PFSK-1 (cell line): Measurements from ENCODE around the gene CACNB2.

Experiments used
- FOXP2 ChIP-seq: optimal IDR thresholded peaks from 2 replicates; pipeline ENCODE3; 2011; ENCODE audit warnings: borderline replicate concordance, control low read depth, inconsistent platforms; ENCODE audit not compliant: insufficient read depth; ENCODE audit errors: extremely low read length, extremely low read depth
- POLR2AphosphoS5 ChIP-seq: IDR thresholded peaks from 2 replicates; pipeline ENCODE4 v1.6.1; 2012; ENCODE audit warnings: low read depth, mild to moderate bottlenecking, control low read depth, low read length, moderate library complexity
- SIN3A ChIP-seq: IDR thresholded peaks from 2 replicates; pipeline ENCODE4 v1.6.1; 2012; ENCODE audit warnings: mild to moderate bottlenecking, low read length, moderate library complexity, borderline replicate concordance; ENCODE audit not compliant: insufficient read depth
- TAF1 ChIP-seq: IDR thresholded peaks from 2 replicates; pipeline ENCODE4 v1.6.1; 2012; ENCODE audit warnings: low read length, control low read depth, borderline replicate concordance; ENCODE audit not compliant: insufficient read depth
- TF ChIP-seq, protein P1 (sequence below), 2 experiments: IDR thresholded peaks; 2 replicates each; pipeline versions ENCODE4 v1.6.1 to v1.8.0; 2011 to 2012; ENCODE audit warnings: low read depth in 2 of 2, low read length in 2 of 2, control low read depth in 1 of 2, inconsistent platforms in 1 of 2, mild to moderate bottlenecking in 1 of 2, moderate library complexity in 1 of 2; ENCODE audit not compliant: insufficient read depth in 1 of 2

- TF ChIP-seq TAF1 (no peak), POLR2AphosphoS5 (no peak), FOXP2 (no peak), SIN3A (no peak)
- TF ChIP-seq, protein P1, sequence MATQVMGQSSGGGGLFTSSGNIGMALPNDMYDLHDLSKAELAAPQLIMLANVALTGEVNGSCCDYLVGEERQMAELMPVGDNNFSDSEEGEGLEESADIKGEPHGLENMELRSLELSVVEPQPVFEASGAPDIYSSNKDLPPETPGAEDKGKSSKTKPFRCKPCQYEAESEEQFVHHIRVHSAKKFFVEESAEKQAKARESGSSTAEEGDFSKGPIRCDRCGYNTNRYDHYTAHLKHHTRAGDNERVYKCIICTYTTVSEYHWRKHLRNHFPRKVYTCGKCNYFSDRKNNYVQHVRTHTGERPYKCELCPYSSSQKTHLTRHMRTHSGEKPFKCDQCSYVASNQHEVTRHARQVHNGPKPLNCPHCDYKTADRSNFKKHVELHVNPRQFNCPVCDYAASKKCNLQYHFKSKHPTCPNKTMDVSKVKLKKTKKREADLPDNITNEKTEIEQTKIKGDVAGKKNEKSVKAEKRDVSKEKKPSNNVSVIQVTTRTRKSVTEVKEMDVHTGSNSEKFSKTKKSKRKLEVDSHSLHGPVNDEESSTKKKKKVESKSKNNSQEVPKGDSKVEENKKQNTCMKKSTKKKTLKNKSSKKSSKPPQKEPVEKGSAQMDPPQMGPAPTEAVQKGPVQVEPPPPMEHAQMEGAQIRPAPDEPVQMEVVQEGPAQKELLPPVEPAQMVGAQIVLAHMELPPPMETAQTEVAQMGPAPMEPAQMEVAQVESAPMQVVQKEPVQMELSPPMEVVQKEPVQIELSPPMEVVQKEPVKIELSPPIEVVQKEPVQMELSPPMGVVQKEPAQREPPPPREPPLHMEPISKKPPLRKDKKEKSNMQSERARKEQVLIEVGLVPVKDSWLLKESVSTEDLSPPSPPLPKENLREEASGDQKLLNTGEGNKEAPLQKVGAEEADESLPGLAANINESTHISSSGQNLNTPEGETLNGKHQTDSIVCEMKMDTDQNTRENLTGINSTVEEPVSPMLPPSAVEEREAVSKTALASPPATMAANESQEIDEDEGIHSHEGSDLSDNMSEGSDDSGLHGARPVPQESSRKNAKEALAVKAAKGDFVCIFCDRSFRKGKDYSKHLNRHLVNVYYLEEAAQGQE (IDR thresholded peaks at IDR 0.05; ENCODE audit: insufficient read depth in 1 of 2, low read depth in 2 of 2, low read length in 2 of 2) = no peak
These were observed 23.9 kb downstream of the CACNB2 start for GRCh38 chr10:18164093-18164492.
